ENCODE results near the gene SCAMP3.
"Not testable (repeated sequence)": the region's sequence is repeated elsewhere in the genome, so short reads cannot be mapped to it uniquely, and the experiment has no call there.

The SCAMP3 gene

DNA sequence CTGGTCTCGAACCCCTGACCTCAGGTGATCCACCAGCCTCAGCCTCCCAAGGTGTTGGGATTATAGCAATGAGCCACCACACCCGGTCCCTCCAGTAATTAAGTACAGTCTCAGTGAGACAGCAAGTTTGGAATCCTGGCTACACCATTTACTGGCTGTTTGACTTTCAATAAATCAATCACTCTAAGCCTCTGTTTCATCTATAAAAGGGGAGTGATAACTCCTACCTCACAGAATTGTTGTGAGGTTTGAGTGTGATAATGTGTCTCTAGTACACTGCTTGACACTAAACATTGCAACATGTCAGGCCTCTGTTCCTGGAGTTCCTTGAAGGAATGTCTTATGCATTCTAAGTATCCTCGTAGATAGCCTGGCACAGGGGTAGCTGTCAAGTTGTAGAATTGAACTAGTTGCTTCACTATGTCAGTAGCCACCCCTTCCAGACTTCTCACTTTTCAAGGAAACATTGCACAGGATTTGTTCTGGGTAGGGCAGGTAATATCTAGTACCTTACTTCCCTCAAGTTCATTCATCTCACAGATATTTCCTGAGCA lies 19.3 kb downstream of the SCAMP3 start:
- H3K4me3 ChIP-seq (ENCODE audit: low read depth, low read length): peak overlapping the region; percentile 70
- TF ChIP-seq, protein P1, sequence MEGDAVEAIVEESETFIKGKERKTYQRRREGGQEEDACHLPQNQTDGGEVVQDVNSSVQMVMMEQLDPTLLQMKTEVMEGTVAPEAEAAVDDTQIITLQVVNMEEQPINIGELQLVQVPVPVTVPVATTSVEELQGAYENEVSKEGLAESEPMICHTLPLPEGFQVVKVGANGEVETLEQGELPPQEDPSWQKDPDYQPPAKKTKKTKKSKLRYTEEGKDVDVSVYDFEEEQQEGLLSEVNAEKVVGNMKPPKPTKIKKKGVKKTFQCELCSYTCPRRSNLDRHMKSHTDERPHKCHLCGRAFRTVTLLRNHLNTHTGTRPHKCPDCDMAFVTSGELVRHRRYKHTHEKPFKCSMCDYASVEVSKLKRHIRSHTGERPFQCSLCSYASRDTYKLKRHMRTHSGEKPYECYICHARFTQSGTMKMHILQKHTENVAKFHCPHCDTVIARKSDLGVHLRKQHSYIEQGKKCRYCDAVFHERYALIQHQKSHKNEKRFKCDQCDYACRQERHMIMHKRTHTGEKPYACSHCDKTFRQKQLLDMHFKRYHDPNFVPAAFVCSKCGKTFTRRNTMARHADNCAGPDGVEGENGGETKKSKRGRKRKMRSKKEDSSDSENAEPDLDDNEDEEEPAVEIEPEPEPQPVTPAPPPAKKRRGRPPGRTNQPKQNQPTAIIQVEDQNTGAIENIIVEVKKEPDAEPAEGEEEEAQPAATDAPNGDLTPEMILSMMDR (conservative IDR thresholded peaks at IDR 0.05; ENCODE audit: low read depth, low read length): no peak
- no peak for DNase-seq (ENCODE audit: low read depth)

DNA sequence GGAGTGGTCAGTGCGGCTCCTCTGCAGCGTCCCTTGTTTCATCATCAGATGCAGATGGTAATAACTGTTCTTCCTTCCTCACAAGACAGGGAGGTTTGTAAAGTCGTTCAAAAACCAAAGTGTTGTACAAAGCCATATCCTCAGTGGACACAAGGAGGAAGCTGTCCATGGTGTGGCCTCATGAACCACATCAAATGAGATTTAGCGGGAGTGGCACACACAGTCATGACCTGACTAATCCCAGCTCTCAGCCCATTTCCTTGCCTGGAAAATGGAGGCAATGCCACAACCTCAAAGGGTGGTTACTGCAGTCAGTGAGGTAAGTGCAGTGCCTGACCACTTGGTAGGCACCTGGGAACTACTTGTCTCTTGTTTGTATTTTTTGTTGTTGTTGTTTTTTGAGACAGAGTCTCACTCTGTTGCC lies 20.3 kb downstream of the SCAMP3 start:
- no peak overlapping the region for H3K4me3 ChIP-seq (ENCODE audit: low read depth, low read length)
- TF ChIP-seq, protein P1 (conservative IDR thresholded peaks at IDR 0.05; ENCODE audit: low read depth, low read length): no peak
- no peak for DNase-seq (ENCODE audit: low read depth)

GRCh38 chr1:155241069-155241679 lies 21.0 kb downstream of the SCAMP3 start:
- DNase-seq (ENCODE audit: low read depth): peak; percentile 85
- TF ChIP-seq, protein P1 (conservative IDR thresholded peaks at IDR 0.05; ENCODE audit: low read depth, low read length): no peak

GRCh38 chr1:155236451-155236850 lies 25.7 kb downstream of the SCAMP3 start:
- H3K4me3 ChIP-seq (ENCODE audit: low read depth, low read length): no peak overlapping the region
- no peak for DNase-seq (ENCODE audit: low read depth)
- TF ChIP-seq, protein P1 (conservative IDR thresholded peaks at IDR 0.05; ENCODE audit: low read depth, low read length): no peak

More at GRCh38 chr1:155241069-155241679, 21.0 kb downstream of the SCAMP3 start:
- peak overlapping the region; percentile 48 for H3K4me3 ChIP-seq (ENCODE audit: low read depth, low read length)

DNA sequence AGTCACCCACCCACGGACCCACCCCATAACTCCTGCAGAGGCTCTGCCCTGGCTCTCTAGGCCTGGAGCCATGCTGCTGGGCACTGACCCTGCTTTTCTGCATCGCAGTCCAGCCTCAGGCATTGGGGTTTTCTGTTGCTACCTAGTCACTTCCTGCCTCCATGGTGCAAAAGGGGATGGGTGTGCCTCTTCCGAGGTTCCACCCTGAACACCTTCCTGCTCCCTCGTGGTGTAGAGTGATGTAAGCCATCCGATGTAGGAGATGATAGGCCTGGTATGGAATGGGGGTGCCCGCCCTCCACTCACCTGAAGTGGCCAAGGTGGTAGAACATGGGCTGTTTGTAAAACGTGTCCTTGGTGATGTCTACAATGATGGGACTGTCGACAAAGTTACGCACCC lies 26.8 kb downstream of the SCAMP3 start:
- H3K4me3 ChIP-seq (ENCODE audit: low read depth, low read length); DNase-seq (ENCODE audit: low read depth): not testable (repeated sequence)

DNA sequence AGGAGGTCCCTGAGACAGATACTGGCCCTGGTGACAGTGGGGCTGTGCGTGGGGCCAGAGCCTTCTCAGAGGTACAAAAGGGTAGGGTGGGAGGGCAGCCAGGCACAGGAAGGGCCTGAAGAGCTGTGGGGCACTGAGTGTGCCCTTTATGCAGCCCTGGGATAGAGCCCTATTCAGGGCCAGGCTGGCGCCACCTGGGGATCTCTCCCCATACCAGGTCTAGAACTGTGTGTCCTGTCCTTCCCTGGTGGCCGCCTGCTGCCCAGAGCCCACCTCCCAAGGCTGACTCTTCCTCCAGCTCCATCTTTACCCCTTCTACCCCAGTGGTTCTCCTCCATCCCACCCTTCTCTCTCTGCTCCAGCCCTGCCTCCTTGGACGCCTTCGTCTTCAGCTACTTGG lies 28.7 kb downstream of the SCAMP3 start:
- H3K4me3 ChIP-seq (ENCODE audit: low read depth, low read length); DNase-seq (ENCODE audit: low read depth): not testable (repeated sequence)

GRCh38 chr1:155232001-155232978 lies 29.9 kb downstream of the SCAMP3 start:
- H3K4me3 ChIP-seq (ENCODE audit: low read depth, low read length): not testable (repeated sequence)
- peak; percentile 46 for DNase-seq (ENCODE audit: low read depth)

- H3K4me3 ChIP-seq (ENCODE audit: low read depth, low read length); DNase-seq (ENCODE audit: low read depth): not testable (repeated sequence)
These were observed 30.9 kb downstream of the SCAMP3 start for GRCh38 chr1:155231302-155231701.

- no peak for DNase-seq (ENCODE audit: low read depth)
- peak overlapping the region; percentile 56 for H3K4me3 ChIP-seq (ENCODE audit: low read depth, low read length)
- TF ChIP-seq, protein P1 (conservative IDR thresholded peaks at IDR 0.05; ENCODE audit: low read depth, low read length): no peak
These were observed 34.1 kb downstream of the SCAMP3 start for GRCh38 chr1:155228096-155228427.

All from choroid plexus epithelial cell (primary cell).